Esophagus squamous epithelium (tissue), 5 donors: ENCODE measurements around the gene FAM110D. TPM values are rescaled to one million over a fixed set of nuclear protein-coding genes. Genes with fewer than 3 reads are reported as not detected.

Experiments
- DNase-seq: peaks from one replicate; lab custom pipeline; 2025; lab: John Stamatoyannopoulos, UW
- H3K27ac ChIP-seq, 4 donors: fragments of 200-600 bp; sonication (generic); one replicate each; pipeline ENCODE4 v1.5.1; 2016 to 2019; ENCODE audit warnings: mild to moderate bottlenecking in 1 of 4
- H3K27me3 ChIP-seq, 4 donors: fragments of 200-600 bp; sonication (generic); 1 replicate in 3 of 4; 2 replicates in 1 of 4; pipeline versions ENCODE4 v1.5.1 to v1.6.0; 2017 to 2021; ENCODE audit warnings: antibody characterized with exemption in 1 of 4
- H3K36me3 ChIP-seq, 3 donors: fragments of 200-600 bp; sonication (generic); one replicate each; pipeline ENCODE4 v1.5.1; 2016 to 2019
- H3K4me1 ChIP-seq, 3 donors: fragments of 200-600 bp; sonication (generic); one replicate each; pipeline ENCODE4 v1.5.1; 2017 to 2019
- H3K4me3 ChIP-seq, 4 donors: fragments of 200-600 bp; sonication (generic); 1 replicate in 3 of 4; 2 replicates in 1 of 4; pipeline ENCODE4 v1.5.1; 2016 to 2019; ENCODE audit warnings: mild to moderate bottlenecking in 2 of 4, moderate library complexity in 1 of 4
- H3K9me3 ChIP-seq, 3 donors: fragments of 200-600 bp; sonication (generic); one replicate each; pipeline ENCODE4 v1.5.1; 2016 to 2019
- CTCF ChIP-seq, 6 experiments: fragments of 450-650 bp in 4 of 6; fragments of 200-600 bp in 2 of 6; sonication (generic) in 2 of 6; IDR thresholded peaks; one replicate each; pipeline ENCODE4 v1.5.1; 2016 to 2019; ENCODE audit warnings: antibody characterized with exemption in 6 of 6, mild to moderate bottlenecking in 4 of 6, moderate library complexity in 4 of 6
- POLR2A ChIP-seq, 4 donors: fragments of 450-650 bp; IDR thresholded peaks; one replicate each; pipeline ENCODE4 v1.6.1; 2017; ENCODE audit warnings: antibody characterized with exemption in 4 of 4, mild to moderate bottlenecking in 4 of 4, moderate library complexity in 3 of 4
- WGBS, 2 donors: methylation state at CpG; one replicate each; pipeline ENCODE4 v1.1.5; 2018; 5-methylcytosine and 5-hydroxymethylcytosine counted together
- intact Hi-C: fragments of 100-400 bp; cut with DNase I; formaldehyde crosslinking; loops from one replicate; pipeline ENCODE4 v1.15.0; 2022
- total RNA-seq, 4 donors: library from RNA; depleted of rRNA; stranded (reverse); fragments of >200 nt; gene quantifications; one replicate each; pipeline ENCODE4 v1.1.0, GENCODE V29; 2016
- donor health status: DM: yes; HTN: yes; CAD: no.

The FAM110D gene
- total RNA-seq, 4 donors from 2014 or later, result 0.23 to 5.1 (median 2.0) TPM

GRCh38 chr1:26160527-26161414, 1.9 kb downstream of the FAM110D start:
- peaks cover 0 to 66% (median 0%) of the 10 kb centered on the region in 4 donors for H3K27me3 ChIP-seq
- no peak for DNase-seq
- H3K4me3 ChIP-seq, result peak overlapping the region; percentile 31 to 75 (median 54)
- no peaks in the 10 kb centered on the region for H3K36me3 ChIP-seq
- intact Hi-C loops, result loop anchor here (10.0 kb wide), 1 partner anchor 154 kb away; the partner anchor contains the start of gene CD52
- H3K9me3 ChIP-seq, result no peaks in the 10 kb centered on the region
- peak overlapping the region in 2 of 4 donors; percentile 39 to 68 for H3K27ac ChIP-seq
- peaks cover 21 to 60% (median 31%) of the 10 kb centered on the region in 3 donors for H3K4me1 ChIP-seq
- WGBS, 2 donors, result 57 to 60% methylated on average over 3 to 7 of the region's 18 CpGs
- TF ChIP-seq POLR2A (IDR thresholded peaks at IDR 0.05), result no peak
- TF ChIP-seq CTCF (IDR thresholded peaks at IDR 0.05), result no peak

GRCh38 chr1:26161415-26162219, 2.7 kb downstream of the FAM110D start:
- no peak for DNase-seq
- H3K27me3 ChIP-seq, result peaks cover 0 to 58% (median 0%) of the 10 kb centered on the region in 4 donors
- H3K9me3 ChIP-seq, result no peaks in the 10 kb centered on the region
- intact Hi-C loops, result loop anchor here (10.0 kb wide), 1 partner anchor 153 kb away; the partner anchor contains the start of gene CD52
- H3K27ac ChIP-seq, result peak overlapping the region; percentile 19 to 68 (median 50)
- 0% methylated on average over 2 of the region's 98 CpGs; no CpG with 5 or more reads in 1 of the 2 donors for WGBS, 2 donors
- H3K4me1 ChIP-seq, result peaks cover 21 to 59% (median 30%) of the 10 kb centered on the region in 3 donors
- H3K36me3 ChIP-seq, result no peaks in the 10 kb centered on the region
- TF ChIP-seq CTCF (IDR thresholded peaks at IDR 0.05) (peak in 3 of 6 experiments; percentile 8 to 28 (median 20)), POLR2A (IDR thresholded peaks at IDR 0.05) (no peak)
- H3K4me3 ChIP-seq, result peak overlapping the region; percentile 31 to 75 (median 54)

GRCh38 chr1:26162220-26162709, 3.4 kb downstream of the FAM110D start:
- H3K4me1 ChIP-seq, result peaks cover 21 to 52% (median 27%) of the 10 kb centered on the region in 3 donors
- no peaks in the 10 kb centered on the region for H3K36me3 ChIP-seq
- H3K4me3 ChIP-seq, result peak overlapping the region; percentile 31 to 75 (median 54)
- no peaks in the 10 kb centered on the region for H3K9me3 ChIP-seq
- H3K27me3 ChIP-seq, result peaks cover 0 to 51% (median 0%) of the 10 kb centered on the region in 4 donors
- intact Hi-C loops, result loop anchor here (10.0 kb wide), 1 partner anchor 153 kb away; the partner anchor contains the start of gene CD52
- TF ChIP-seq POLR2A (IDR thresholded peaks at IDR 0.05) (no peak), CTCF (IDR thresholded peaks at IDR 0.05) (no peak)
- no peak for DNase-seq
- WGBS, 2 donors, result 34 to 36% methylated on average over 15 to 16 of the region's 21 CpGs
- H3K27ac ChIP-seq, result peak overlapping the region in 3 of 4 donors; percentile 43 to 68 (median 58)

- 63 to 73% methylated on average over 4 to 8 of the region's 9 CpGs for WGBS, 2 donors
- H3K4me3 ChIP-seq, result peak overlapping the region in 3 of 4 donors; percentile 34 to 72 (median 51)
- H3K27me3 ChIP-seq, result peaks cover 0 to 37% (median 0%) of the 10 kb centered on the region in 4 donors
- peaks cover 18 to 44% (median 23%) of the 10 kb centered on the region in 3 donors for H3K4me1 ChIP-seq
- peak overlapping the region in 1 of 4 donors; percentile 33 for H3K27ac ChIP-seq
- TF ChIP-seq POLR2A (IDR thresholded peaks at IDR 0.05) (no peak), CTCF (IDR thresholded peaks at IDR 0.05) (no peak)
- no peak for DNase-seq
- no peaks in the 10 kb centered on the region for H3K9me3 ChIP-seq
- H3K36me3 ChIP-seq, result no peaks in the 10 kb centered on the region
- intact Hi-C loops, result loop anchor here (10.0 kb wide), 1 partner anchor 151 kb away; the partner anchor contains the start of gene CD52
Measured at GRCh38 chr1:26163684-26164035, 4.8 kb downstream of the FAM110D start.
